Stimulated activated CD4-positive, alpha-beta T cell treated with anti-CD3 and anti-CD28 coated beads, TNF-alpha, amount 100 ng/mL, for 4 hours (primary cell): ENCODE results near the gene EEFSEC.

Source experiments
- DNase-seq, 3 experiments: peaks; one replicate each; pipeline ENCODE4 v3.0.0-alpha.2; 2020; ENCODE audit warnings: low read depth in 3 of 3

Gene EEFSEC

DNA sequence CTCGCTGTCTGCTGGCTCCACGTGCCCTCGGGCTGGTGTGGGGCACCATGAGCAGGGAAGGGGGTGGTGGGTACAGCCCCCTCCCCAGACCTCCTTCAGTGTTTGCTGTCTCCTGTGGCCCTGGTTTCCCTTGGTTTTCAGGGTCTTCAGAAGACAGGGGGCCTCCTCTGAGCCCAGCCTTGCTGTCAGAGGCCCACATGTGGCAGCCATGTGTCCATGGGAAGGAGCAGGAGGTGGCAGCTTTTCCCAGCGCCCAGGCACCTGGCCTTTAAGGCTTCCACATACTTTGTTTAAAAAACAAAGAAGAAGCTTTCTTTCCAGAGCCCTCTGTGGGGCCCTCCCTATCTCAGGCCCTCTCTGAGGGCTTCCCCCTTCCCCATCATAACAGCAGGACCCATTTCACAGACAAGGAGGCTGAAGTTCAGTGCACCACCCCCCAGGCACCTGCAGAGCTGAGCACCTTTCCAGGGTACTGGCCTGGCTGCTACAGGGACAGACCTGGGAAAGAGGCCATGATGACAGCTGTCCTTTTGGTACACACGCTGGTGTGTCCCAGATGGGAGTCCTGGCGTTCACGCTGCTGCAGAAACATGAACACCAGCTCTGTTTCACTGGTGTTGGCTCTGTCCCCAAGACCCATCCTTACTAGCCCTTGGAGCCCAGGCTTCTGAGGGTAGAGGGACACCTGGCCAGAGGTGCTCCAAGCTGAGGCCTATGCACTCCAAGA, 239.7 kb downstream of the EEFSEC start:
- no peak for DNase-seq

DNA sequence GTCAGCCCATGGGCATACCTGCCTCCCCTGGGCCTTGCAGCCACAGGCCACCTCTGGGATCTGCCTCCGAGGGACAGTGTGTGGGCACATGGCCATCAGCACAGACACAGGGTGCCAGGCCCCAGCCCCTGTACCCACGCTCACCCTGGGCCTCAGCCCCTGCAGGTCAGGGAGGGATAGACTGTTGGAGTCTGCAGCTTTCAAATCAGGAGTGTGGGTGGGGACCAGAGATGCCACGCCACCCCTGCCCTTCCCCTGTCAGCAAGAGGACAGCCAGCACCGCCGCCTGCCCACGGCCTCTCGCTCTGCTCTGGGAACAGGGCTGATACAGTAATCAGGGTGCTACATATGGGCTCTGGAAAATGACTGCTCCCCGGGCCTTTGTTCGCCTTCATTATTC, 240.8 kb downstream of the EEFSEC start:
- no peak for DNase-seq

DNA sequence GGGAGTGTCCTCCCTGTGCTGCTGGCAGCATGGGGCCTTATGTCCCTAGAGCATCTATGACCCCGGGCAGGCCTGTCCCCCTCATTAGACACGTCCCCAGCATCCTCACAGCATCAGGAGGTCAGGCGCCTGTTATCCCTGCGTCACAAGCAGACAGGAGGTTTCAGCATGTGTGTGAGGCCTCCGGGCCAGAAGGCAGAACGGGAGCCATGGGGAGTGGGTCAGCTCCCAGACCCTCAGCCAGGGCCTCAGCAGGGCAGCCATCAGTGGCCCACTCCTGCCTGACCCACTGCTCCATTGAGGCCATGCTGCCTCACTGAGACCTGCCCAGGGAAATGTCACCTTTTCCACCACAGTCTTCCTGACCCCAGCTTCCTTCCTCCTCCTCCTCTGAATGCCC, 241.8 kb downstream of the EEFSEC start:
- no peak for DNase-seq

DNA sequence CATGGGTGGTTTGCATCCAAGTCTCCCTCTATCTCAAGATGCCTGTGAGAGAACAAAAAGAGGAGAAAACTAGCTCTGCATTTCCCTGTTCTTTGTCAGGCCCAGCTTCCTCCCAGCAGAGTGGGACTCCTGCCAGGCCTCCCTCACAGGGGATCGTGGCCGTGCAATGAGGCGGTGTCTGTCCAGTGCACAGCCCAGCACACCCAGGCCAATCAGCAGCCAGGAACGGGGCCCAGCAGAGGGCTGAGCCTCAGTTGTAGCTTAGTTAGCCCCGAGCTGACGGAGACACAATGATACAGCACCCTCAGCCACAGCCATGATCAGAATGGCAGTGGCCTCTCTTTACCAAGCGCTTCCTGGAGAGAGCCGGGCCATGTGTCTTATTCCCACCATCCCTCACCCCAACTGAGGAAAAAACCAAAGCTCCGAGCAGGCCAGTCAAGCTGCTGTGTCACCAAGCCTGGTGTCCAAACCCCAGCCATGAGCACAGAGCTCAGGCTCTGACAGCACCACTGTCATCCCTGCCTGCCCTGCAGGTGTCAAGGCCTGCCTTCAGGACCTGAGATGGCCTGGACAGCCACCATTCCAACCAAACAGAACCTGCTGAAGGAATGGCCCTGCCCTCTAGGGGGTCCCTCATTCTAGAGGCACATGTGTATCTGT, 242.3 kb downstream of the EEFSEC start:
- no peak for DNase-seq

DNA sequence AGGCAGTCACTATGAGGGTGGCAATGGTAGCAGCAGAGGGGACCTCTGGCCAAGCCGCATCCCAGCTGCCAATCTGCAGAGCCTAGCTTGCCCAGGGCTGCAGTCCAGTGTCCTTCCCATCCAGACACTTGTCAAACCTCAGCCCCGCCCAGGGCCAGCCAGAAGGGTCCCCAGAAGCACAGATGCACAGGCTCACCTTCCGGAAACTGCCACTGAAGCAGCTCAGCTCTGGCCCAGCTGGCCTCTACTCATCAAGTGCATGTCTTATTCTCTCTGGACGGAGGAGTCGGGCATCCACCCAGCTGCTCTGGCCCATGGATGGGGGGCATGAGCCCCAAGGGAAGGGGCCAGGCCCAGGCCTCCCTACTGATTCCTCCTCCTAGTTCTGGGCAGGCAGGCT, 244.2 kb downstream of the EEFSEC start:
- DNase-seq, result no peak

DNA sequence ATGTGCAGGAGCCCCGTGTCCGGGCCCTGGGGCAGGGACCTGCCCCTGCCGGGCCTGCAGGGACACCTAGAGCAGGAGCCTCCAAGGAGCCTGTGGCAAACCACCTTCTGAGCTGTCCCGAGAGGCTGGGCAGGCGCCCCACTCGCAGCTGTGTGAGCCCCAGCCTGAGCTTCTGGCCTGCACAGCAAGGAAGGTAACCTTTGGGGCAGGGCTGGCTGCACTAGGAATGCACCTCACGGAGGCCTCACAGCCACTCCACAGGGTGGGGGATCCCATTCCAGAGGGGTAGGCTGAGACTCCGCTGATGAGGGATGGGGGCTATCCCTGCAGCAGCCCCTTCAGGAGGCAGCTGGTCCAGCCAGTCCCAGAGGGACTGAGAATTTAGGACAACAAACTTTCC, 245.3 kb downstream of the EEFSEC start:
- no peak for DNase-seq

DNA sequence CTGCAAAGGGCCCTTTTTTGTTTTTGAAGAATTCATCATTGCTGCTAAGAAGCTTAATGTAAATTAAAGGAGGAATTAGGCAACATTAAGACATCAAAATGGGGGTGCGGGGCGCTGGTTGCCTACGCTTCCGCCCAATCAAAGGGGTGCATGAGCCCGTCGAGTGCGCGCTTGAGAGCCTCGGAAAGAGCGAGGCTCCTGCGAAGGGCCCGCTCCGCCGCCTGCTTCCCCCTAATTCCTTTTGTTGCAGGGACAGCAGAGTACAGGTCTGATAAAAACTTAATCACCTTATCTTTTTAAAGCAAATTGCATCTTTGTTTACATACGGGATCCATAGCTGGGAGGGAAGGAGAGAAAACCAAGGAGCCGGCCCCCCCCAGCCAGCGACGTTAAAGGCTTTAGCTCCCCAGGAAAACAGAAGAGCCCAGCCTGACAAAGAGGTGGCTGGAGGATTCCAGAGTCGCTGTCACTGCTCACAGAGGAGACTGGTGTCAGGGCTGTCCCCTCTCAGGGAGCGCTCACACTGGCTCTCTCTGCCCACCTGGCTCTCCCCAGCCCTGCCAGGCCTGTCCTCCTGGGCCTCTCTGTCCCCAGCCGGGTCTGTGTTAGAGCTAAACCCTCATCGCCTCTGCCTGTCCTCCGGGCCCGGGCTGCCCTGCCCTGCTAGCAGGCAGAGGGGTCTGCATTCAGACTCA, 246.1 kb downstream of the EEFSEC start:
- DNase-seq, result no peak

DNA sequence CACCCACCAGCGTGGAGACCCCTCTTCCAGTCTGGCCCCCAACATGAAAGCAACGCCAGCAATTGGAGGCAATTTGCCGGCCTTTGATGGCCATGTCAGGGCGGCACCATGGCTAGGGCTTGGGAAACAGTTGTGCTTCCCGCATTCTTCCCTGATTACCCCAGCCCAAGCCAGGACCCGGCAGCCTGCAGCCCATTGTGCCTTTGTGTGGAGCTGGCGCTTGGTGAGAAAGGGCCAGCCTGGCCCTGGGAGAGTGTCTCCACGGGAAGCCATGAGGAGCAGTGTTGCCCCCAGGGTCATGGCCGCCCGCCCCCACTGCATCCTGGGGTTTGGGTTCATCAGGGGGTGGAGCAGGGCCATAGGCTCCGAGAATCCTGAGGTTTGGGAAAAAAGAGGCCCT, 247.4 kb downstream of the EEFSEC start:
- DNase-seq, result no peak

DNA sequence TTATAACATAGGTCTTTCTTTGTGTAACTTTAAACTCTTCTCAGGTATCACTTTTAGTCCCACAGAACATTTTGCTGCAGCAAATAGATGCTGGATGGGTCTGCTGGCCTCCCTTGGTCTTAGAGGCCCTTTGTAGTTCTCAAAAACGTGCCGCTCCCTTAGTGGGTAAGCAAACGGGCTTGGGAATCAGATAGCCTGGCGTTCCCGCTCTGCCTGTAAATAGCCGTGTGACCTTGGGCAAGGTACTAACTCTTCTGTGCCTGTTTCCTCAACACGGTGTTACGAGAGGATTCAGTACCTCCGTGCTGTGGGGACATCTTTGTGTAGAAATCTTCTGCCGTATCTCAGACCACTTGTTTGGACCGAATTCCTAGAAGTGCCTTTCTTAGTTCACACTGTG, 249.0 kb downstream of the EEFSEC start:
- no peak for DNase-seq

DNA sequence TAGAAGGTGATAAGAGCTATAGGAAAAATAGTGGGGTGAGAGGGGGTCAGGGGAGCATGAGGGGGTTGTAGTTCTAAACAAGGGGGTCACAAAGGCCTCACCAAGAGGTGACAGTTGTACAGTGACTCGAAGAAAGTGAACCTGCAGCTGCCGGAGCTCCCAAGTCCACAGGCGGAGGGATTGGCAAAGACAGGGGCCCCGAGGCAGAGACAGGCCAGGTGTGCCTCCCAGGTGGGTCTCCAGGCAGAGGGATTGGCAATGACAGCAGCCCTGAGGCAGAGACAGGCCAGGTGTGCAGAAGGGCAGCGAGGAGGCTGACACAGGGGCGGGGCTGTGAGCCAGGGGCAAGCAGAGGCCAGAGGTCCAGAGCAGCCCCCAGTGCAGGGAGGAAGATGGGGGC, 249.7 kb downstream of the EEFSEC start:
- DNase-seq, result no peak

DNA sequence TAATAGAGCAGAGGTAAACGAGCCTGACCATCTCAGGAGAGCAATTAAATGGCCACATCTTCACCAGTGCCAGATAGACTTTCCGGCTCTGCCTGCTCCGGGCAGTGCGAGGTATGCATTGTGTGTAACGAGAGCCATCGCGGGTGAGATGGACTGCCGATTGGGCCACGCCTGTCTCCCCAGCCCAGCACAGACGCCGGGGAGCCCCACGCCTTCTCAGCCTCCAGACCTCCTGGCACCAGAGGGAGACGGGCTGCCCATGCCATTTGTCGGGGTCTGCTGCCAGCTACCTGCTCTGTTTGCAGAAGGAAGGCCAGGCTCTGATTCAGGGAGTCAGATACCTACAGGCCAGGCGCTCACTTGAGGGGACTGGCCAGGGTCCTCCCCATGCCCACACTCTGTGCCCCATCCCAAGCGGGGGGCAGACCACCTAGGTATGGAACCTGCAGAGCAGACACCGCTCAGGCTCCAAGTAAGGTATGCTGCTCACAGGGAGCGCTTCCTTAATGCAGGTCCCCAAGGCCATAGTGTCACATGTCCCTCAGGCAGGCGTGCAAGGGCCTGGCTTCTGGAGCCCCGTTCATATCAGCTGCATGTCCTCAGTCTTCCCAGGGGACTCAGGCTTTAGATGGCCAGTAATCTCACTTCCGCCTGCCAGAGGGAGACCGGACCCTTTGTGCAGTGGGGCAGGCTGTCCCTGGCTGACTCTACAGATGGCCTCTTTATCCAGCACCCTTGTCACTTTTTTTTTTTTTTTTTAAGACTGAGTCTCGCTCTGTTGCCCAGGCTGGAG, 251.2 kb downstream of the EEFSEC start:
- DNase-seq, result no peak

DNA sequence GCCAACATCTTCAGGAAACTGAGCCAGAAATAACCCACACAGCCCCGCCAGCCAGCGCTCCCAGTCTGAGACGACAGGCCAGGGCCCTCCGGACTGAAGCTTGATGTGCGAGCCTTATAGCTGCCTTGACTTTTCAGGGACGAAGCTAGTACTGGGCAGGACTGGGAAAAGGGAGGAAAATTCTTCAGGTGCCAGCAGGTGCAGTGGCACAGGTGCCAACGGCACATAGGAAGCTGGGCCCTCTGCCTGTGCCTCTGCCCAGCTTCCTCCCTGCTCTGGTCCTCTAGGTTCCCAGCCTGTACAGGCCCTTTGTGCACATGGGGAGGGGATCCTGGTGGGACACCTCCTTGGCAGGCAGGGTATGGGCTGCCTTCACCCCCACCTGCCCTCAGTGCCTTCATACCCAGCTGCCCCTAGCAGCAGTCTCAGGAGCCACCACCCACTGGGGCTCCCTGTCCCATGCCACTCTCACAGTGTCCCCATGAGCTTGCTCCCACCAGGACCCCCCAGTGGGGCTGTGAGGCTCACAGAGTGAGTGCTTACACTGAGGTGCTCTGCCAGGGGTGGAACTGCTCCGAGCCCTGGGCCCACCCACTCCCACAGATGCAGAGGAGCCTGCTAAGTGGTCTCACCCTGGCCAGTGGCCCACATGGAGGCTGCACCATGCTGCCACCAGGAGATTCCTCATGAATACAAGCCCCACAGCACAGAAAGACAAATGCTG, 252.4 kb downstream of the EEFSEC start:
- DNase-seq, result no peak

DNA sequence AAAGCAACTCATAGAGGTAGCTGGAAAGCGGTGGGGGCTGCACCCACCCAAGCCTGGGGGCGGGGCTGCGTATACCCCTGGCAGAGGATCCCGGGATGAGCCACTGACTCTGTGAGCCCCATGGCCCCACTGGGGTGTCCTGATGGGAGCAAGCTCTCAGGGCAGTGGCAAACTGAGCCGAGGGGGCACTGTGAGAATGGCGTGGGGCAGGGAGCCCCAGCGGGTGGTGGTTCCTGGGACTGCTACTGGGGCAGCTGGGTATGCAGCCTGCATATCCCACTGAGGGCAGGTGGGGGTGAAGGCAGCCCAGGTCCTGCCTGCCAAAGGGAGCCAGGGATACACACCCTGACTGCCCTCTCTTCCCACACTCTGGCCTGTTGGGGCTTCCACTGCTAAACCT, 254.0 kb downstream of the EEFSEC start:
- no peak for DNase-seq

DNA sequence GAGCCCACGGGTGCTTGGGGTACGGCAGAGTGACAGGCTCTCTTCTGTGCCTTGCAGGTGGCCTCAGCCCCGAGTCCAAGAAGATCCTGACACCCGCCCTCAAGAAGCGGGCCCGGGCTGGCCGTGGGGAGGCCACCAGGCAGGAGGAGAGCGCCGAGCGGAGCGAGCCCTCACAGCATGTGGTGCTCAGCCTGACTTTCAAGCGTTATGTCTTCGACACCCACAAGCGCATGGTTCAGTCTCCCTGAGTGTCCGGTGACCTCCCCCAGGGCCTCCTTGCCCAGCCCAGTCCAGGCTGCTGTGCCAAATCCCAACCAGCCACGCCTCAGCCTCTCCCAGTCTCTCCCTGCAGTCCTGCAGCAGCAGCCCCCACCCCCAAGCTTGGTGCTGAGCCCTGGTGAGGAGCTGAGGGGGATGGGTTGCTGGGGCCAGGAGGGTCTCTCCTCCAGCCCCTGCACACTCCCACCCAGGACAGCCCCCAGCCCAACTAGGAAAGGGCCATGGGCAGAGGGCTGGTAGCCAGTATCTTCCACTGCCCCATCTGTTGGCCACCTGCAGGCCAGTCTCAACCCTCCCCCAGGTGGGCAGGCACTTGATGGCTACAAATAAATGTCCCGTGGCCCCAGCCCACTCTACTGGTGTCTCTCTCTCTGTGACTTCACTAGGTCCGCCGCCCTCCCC, 254.9 kb downstream of the EEFSEC start:
- no peak for DNase-seq

DNA sequence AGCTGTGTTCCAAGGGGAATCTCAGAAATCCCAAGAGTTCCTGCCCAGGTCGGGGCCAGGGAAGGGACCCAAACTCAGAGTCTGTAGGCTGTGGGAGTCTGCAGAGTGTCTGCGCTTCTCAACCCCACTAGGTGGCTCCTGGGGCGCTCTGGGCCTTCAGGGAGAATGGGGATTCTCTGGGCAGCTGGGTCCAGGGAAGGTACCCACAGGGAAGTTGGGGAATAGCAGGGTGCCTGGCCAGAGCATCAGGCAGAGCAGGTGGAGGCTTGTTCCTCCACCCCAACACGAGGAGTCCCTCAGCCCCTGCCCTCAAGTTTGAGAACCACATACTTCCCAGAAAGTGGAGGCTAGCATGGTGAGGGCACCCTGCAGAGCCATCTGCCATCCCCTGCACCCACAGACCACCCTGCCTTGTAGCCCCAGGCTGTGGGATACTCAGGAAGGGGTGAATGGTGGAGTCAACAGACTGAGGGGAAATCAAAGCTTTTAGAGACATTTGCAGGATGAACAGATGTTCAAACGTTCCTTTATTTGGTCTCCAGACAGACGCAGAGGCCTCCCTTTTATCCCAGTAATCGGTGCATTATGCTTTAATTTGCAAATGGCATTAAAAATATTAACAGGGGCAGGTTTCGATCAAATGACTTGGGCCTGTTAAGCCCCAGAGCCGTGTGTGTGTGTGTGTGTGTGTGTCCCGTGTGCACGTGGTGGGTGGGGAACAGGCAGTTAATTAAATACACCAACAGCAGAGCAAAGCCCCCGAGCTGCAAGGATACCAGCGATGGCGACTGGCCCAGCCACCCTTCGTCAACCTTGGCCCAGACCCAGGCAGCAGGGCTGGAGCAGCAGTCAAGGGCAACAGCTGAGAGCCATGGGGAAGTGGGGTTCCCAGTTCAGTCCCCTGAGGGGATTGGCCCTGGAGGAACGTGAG, 255.7 kb downstream of the EEFSEC start:
- no peak for DNase-seq

DNA sequence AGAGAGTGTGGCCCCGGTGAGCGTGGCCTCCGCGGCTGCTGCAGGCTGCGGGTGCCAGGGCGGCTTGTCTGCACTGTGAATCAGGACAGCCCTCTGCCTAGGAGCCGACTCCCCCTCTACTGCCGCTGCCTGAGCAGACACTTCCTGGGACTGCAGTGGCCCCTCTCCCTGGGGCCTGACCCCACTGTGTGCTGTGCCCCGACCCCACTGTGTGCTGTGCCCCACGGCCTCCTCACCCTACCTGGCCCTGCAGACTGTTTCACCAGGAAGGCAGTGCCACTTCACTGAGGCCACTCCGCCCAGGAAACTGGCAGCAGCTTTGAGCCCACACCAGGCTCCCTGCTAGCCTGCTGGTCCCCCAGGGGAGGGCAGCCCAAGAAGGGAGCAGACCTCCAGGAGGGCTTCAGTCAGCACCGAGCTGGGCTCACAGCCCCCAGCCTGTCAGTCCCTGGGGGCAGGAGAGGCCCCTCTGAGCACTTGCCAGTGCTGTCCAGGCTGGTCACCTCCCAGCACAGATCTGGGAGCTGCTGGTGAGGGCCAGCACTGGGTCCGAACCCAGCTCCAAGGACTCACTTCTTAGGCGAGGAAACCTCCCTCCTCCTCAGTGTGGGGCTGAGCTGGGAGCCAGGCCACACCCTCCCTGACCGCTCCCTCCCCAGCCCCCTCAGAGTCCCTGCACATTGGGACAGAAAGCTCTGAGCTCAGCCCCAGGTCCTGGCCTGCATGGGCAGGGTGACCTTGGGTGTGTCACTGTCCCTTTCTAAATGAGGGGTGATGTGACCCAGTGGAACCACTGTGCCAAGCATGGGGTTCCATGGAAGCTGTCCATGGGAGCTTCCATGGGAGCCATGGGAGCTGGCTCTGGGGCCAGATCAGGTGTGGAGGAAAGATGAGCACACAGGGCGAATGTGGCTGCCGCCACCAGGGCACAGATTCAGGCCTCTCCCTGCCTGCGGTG, 256.6 kb downstream of the EEFSEC start:
- no peak for DNase-seq

DNA sequence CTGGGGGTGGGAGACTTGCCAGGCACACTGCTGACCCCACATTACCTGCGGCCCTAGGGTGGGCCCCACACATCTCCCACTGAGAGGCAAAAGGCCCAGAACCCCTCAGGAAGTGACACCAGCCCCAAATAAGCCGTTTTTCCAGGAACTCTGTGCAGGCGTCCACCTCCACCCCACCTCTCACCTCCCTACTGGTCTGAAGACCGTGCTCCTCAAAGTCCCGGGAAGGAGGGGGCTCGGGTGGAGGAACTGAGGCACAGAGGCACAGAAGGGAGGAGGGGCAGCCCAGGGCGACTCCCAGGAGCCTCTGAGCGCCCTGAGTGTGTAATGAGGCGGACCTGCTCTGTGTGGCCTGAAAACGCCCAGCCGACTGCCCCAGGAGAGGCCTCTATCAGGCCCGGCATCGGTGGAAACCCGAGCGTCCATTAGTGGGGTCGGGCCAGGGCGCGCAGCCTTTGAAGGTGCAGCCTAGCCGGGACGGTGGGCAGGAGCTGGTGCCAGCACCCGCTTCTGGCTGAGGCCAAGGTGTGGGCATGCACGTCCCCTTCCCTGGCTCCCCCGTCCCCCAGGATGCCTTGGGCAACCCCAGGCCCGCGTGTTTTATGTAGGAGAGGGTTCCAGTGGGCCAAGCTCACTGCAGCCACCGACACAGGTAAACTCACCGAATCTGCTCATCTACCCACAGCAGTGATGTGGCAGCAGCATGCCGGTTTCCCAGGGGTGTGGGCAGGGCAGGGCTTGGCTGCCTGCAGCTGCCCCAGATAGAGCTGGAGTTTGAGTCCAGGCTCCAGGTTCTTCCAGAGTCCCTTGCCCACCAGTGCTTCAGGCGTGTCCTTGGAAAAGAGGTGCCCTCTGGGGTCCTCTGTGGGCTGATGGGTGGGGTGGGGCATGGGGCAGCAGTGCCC, 257.6 kb downstream of the EEFSEC start:
- no peak for DNase-seq

DNA sequence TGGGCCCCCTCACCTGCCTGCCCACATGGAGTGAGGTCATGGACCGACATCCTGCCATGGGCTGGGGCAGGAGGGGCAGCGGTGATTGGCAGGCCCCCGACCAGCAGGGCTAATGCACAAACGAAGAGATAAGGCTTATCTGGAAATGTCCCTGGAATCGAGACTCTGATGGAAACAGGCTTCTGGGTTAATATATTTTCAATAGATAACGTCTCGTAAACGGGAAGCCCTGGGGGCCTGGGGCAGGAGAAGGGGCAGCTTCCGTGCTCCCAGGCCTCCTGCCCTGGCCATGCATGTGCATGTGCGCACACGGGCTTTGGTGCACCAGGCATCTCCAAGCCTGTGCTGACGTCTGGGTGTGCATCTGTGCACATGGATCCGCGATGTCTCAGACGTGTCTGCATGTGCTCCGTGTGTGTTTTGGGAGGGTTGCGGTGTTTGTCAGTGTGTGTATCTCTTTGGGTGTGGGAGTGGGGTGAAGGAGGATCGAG, 258.3 kb downstream of the EEFSEC start:
- no peak for DNase-seq
